ENCODE results near the gene BEST2.

Gene BEST2

DNA sequence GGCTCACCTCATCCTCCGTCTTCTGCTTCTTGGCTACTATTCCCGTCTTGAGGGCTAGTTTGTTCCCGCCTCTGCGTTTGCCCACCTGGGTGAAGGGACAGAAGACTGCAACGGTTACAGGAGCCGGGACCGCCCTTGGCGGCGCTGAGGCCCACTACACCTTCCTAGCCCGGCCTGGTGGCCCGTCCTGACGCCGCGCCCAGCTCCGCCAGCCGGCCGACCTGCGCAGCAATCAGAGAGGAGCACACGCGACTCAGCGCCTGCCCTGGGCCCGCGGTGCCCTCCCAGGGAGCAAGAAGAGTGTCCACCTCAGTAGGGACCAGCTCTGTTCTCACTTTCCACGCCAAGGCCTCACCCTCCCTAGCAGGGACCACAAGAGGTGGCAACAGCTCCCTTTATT lies 20.3 kb upstream of the BEST2 start:
- no peak for DNase-seq

DNA sequence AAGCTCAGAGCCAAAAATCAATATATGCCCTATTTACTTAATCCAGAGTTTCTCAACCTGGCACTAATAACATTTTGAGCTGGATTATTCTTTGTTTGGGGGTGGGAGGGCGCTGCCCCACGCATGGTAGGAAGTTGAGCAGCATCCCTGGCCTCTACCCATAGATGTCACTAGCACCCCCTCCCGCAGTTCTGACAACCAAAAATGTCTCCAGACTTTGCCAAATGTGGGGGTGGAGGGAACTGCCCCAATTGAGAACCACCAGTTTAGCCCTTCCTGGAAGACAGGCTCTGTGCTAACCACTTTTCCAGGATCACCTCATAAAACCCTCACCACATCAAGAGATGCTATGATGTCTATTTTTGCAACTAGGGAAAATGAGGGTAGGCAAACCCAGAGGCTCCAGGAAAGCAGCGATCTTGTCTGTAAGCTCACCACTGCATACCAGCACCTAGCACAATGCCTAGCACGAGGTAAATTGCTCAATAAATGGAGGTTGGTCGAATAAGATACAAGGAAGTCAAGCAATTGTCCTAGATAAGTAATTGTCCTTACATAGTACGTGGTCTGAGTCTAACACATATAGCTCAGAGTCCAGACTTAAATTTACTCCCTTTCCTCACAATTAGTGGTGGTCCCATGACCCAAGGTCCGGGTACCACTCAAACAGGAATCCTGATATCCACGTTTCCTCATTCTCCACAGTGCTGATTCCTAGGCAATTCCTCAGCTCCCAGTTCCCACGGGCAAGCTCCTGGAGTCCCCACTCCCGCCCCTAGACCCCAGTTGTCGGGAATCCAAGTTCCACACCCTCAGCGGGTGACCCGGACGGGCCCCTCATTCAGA lies 18.0 kb upstream of the BEST2 start:
- peak; percentile 37 for DNase-seq

DNA sequence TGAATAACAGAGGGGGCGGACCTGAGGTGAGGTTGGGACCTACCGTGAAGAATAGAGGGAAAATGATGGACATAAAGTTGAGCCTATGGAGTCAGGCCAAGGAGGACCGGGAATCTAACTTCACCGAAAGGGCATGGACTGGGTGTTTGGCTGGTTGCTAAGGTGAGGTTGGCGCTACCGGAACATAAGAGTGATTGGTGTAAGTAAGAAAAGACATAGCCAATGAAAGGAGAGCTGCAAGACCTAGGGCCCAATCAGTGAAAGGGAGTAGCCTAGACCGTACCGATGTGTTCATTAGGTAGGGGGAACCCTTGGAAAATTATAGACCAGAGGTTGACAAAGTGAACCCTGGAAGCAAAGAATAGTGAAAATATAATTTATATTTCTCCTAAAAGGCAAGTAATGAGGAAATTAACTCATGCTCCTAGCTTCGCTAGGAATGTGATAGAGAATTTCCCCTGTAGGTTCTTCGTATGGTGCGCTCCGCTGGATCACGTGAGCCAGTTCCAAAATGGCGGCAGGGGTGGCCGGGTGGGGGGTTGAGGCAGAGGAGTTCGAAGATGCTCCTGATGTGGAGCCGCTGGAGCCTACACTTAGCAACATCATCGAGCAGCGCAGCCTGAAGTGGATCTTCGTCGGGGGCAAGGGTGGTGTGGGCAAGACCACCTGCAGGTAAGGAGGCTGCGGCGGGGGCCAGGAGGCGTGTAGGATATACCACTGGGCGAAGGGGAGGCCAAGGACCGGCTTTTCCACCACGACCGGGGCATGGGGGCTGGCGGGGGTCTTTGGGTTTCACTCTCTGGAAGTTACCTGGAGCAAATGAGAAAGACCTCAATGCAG lies 14.4 kb upstream of the BEST2 start, which contains the start of gene GET3:
TSS of gene GET3 (plus strand) at position 503 of the 840 bp plus-strand sequence. CDS start at position 512, 9 bp downstream.
- peak; percentile 88 for DNase-seq

DNA sequence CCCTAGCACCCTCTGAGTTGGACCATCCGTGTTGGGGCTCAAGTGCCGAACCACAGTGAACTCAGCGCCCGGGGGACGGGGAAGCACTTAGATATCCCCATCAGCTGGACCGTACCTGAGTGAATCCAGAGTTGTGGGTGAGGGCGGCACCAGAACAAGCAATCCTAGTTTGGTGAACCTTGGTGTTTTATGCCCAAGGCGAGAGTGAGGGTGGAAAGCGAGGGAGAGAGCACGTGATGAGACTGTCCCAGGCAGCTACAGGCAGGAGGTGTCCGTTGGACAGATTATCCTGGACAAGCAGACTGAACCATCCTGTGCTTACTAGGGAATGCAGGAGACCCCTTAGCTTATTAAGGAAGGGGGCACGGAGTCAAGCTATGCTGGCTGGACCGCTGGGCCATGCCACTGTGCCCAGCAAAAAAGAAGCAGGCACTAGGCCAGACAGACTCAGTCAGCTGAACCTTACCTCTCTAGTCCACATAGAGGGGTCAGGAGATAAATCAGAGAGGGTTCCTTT lies 13.7 kb upstream of the BEST2 start:
- DNase-seq, result no peak

DNA sequence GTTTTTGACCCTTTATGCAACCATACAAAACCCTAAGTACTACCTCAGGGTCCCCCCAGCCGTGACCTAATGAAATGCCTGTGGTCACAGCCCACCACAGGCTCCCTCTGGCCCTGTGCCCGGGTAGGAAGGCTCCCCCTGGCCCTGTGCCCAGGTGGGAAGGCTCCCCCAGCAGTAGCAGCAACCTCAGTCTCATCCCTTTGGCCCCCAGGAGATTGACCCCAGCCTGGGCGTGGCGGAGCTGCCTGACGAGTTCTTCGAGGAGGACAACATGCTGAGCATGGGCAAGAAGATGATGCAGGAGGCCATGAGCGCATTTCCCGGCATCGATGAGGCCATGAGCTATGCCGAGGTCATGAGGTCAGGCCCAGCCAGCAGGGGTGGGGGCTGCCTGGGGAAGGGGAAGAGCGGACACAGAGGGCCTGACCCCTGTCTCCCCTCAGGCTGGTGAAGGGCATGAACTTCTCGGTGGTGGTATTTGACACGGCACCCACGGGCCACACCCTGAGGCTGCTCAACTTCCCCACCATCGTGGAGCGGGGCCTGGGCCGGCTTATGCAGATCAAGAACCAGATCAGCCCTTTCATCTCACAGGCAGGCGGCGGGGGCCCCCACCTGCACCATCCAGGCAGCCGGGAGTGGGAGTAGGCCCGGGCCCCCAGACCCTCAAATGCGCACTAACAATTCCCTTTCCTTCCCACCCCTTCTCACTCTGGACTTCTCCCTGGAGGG lies 6.3 kb upstream of the BEST2 start:
- no peak for DNase-seq

DNA sequence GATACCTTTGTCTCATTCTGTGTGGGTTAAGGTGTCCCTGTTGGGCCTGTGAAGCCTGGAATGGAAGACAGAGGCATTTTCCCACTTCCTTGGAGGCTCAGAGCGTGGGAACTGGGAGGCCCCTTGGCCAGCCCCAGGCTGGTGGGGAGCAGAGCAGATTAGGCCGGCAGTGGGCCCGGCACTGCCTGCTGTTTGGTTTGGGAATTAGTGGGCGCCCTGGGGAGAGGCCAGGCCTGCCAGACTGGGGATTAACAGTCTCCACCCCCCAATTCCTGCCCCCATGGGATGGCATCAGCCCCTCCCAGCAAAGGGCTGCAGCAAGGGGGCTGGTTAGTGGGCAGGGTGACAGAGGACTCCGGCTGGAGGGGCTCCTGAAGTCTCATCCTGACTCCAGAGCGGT lies 3.1 kb upstream of the BEST2 start:
- DNase-seq, result no peak

DNA sequence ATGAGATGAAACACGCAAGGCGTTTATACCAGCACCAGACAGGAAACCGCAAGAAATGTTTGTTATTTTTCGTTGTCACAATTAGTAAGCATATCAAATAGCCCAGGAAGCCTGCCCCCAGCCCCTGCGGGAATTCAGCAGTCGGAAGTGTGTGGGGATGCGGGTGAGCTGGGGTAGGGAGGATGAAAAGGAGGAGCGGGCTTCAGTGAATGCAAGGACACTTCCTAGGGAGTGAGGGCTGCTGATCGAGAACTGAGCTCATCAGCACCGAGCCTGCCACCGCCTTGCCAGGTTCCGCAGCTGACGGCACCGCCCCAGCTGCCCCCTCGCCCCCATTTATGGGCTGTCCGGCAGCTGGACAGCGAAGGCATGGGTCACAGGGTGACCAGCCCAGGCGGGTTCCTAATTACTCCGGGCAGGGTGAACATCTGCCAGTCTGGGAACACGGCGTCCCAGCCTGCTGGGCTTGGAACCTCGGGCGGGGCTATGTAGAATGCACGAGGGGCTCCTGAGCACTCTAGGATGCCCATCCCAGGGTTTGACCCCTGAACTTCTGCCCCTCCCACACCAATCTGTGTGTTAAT lies 1.6 kb upstream of the BEST2 start:
- DNase-seq, result no peak

DNA sequence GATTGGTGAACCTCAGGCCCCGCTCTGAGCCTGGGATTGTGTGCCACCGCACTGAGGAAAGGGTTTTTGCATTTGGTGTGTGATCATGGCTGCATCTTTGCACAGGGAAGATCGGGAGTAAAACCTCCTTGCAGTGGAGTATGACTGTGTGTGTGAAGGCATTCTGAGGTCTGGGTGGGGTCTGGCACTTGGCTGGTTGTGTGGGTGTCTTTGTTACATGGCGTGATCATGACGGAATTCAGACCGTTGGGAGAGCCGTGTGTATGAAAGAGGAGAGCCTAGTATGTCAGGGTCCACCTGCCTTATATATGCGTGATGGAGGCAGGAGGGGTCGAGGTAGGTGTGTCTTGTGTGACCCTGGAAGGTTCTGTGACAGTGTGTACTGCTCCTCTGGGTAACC lies 740 bp upstream of the BEST2 start:
- no peak for DNase-seq

DNA sequence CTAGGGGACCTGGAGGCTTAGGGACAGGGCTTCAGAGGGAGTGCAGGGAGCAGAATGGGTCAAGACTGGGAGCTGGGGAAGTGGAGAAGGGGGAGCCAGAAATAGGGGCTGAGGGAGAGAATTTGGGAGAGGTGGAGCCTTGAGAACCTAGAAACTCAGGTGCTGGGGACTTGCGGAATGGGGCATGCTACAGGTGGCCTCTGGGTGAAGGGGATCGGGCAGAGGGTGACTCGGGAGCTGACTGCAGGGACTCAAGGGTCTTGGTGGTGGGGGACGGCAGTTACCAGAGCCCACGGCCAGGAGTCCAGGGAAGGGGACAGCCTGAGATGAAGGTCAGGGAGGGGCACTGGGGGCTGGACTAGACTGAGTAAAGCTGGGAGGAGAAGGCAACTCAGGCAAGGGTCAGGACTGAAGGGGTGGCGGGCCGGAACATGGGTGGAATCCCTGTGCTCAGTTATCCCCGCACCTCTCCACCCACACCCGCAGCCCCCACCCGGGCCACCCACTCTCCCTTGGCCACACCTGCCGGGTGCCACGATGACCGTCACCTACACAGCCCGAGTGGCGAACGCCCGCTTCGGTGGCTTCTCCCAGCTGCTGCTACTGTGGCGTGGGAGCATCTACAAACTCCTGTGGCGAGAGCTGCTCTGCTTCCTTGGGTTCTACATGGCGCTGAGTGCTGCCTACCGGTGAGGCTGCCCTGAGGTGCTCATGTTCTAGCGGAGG lies 628 bp downstream of the BEST2 start:
- DNase-seq, result no peak

DNA sequence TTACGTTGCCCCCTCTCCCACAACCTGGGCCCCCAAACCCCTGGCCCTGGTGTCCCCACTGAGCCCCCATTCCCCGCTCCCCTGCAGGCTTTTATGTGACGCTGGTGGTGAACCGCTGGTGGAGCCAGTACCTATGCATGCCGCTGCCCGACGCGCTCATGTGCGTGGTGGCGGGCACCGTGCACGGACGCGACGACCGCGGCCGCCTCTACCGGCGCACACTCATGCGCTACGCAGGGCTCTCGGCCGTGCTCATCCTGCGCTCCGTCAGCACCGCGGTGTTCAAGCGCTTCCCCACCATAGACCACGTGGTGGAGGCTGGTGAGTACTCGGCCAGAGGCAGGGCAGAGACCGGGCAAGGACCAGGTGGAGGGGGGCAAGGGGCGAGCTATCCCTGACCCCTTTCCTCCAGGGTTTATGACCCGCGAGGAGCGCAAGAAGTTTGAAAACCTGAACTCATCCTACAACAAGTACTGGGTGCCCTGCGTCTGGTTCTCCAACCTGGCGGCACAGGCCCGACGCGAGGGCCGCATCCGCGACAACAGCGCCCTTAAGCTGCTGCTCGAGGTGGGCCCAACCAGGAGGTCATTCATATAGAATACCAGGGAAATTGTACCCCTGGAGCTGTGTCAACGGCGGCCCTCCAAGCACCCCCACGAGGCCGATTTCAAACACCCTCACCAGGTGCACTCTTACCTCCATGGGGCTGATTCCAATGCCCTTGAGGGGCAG lies 3.0 kb downstream of the BEST2 start:
- DNase-seq, result no peak

DNA sequence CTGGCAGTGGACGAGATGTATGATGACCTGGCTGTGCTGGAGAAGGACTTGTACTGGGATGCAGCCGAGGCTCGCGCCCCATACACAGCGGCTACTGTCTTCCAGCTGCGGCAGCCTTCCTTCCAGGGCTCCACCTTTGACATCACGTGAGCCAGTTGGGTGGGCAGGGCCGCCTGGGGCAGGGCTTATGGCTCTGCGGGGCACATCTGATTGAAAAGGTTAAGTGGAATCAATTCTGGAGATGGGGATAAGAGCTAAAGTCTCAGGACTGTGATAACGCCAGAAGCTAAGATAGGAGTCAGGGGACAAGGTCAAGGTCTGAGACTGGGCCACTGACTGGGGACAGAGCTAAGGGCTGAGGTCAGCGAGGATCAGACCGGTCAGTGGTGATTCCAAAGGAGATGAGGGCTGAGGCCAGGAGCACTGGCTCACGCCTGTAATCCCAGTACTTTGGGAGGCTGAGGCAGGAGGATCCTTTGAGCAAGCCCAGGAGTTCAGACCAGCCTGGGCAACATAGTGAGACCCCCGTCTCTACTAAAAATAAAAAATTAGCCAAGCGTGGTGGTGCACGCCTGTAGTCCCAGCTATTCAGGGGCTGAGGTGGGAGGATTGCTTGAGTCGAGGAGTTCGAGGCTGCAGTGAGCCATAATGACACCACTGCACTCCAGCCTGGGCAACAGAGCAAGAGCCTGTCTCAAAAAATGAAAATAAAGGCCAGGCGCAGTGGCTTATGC lies 4.7 kb downstream of the BEST2 start:
- no peak for DNase-seq

DNA sequence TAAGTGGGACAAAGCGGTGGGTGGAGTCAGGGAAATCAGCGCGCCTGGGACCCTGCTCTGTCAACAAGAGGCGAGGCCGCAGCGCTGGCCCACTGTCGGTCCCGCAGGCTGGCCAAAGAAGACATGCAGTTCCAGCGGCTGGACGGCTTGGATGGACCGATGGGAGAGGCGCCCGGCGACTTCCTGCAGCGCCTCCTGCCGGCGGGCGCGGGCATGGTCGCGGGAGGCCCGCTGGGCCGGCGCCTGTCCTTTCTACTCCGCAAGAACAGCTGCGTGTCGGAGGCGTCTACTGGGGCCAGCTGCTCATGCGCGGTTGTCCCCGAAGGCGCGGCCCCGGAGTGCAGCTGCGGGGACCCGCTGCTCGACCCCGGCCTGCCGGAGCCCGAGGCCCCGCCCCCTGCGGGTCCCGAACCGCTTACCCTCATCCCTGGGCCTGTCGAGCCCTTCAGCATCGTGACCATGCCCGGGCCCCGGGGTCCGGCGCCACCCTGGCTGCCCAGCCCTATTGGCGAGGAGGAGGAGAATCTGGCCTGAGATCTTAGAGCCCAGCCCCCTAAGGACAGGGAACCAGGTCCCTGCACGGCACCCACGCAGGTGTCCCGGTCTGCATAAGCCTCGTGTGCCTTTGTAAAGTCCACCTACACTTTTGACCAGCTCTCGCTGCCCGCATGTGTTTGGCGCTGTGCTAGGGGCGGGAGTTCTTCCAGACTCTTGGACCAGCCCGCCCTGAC lies 6.1 kb downstream of the BEST2 start:
- DNase-seq, result peak; percentile 49

DNA sequence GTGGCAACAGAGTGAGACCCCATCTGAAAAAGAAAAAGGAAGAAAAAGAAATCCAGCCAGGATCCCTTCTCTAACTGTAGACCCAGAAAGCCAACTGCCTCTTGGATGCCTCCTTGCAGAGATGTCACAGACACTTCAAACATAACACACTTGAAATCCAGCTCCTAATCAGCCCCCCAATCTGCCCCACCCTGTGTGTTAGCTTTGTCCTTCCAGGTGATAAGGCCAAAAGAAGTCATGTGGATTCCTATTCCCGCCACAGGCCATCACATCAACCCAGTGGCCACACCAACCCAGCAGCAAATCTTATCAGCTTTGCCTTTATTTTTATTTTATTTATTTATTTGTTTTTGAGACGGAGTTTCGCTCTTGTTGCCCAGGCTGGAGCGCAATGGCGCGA lies 8.1 kb downstream of the BEST2 start:
- DNase-seq, result no peak

DNA sequence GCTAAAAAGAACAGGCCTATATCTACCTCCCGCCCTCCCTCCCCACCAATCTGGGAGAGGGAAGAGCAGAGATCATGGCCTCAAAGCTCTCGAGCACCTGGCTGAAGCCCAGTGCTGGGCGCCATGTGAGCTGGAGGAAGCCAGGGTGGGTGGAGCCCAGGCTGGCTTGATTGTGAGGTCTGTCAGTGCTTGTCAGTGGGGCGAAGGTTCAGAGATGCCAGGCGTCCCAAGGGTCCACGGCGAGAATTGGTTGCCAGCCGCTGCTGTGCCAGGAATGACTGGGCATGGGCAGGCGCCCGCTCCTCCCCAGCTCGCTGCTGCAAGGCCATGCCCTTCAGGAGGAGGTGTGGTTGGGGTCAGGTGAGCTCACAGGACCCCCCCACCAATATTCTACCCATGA lies 11.5 kb downstream of the BEST2 start:
- DNase-seq, result no peak

DNA sequence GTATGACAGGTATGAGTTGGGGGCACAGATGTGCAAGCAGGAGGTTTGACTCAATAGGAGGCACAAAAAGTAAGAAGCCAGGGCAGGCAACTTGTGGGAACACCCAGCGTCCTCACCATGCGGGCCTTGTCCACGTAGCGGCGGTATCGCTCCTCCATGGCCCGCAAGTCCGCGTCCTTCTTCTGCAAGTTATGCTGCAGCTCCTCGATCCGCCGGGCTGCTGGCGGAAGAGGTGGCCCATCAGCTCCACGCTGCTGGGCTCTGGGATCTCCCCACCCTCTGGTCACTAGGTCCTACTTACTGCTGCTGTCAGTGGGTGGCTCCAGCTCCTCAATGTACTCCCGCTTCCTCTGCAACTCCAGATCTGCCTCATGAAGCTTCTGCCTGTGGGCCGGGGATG lies 13.1 kb downstream of the BEST2 start:
- no peak for DNase-seq

DNA sequence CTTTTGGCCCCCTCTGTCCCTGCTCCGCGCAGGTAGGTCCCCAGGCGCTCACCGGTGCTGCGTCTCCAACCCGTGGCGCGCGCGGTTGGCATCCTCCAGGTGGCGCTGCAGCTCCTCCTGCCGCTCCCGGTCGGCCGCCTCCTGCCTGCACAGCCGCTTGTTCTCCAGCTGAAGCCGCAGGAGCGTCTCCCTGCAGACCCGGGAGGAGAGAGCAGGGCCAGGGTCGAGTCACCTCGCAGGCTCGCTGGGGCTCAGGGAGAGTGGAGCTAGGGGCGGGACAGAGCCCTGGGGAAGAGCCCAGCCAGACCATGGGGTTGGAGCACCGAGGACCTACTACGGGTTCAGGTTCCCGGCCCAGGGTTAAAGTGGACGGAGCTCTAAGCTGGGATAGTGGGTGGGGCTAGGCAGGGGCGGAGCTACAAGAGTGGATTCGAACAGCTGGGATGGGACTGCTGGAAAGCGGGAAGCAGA lies 14.5 kb downstream of the BEST2 start:
- DNase-seq, result peak; percentile 76

DNA sequence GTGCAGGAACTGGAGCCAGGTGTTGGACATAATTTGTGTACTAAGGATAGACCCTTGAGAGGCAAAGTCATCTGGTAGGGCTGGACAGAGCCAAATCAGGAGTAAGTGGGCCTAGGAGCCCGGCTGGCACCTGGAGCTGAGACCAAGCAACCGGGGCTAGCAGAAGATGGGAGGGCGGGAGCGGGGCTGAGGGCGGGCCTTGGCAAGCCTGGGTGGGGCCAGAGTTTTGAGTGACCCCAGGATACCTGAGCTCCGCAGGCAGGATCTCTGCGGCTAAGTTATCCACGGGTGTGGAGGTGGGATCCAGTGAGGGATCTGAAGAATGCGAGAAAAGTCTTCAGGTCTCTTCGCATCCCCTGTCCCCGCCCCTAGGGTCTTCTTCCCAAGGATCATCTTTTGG lies 15.6 kb downstream of the BEST2 start:
- DNase-seq, result no peak

DNA sequence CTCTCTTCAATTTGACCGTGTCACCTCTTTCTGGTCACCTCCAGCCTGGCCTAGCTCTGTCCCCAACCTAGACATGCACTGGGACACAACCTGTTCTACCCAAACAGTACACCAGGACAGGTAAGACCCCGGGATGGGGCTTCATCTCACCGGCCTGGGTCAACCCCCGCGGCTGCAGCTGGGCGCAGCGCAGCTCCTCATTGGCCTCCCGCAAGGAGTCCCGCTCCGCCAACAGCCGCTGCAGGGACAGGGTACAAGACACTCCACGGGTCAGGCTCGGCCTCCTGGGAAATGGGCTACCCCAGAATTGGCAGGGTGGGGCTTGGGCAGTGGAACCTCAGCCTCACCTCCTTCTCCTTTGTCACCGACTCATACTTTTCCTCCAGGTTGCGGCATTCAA lies 16.1 kb downstream of the BEST2 start:
- no peak for DNase-seq

DNA sequence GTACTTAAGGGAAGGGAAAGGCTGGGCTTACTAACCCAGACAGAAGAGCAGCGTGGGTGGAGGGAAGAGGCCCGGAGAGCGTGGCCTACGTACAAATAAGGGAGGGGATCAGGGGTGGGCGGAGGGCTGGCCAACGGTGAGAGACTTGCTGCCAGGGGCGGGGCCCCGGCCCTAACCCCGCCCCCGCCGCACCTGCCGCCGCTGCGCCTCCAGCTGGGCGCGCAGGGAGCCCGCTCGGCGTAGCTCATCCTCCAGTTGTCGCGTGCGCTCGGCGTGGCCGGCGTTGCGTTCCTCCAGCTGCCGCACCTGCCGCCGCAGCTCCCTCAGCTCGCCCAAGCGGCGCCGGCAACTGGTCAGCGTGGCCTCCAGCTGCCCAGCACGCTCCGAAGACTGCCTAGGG lies 18.1 kb downstream of the BEST2 start:
- DNase-seq, result peak; percentile 57

DNA sequence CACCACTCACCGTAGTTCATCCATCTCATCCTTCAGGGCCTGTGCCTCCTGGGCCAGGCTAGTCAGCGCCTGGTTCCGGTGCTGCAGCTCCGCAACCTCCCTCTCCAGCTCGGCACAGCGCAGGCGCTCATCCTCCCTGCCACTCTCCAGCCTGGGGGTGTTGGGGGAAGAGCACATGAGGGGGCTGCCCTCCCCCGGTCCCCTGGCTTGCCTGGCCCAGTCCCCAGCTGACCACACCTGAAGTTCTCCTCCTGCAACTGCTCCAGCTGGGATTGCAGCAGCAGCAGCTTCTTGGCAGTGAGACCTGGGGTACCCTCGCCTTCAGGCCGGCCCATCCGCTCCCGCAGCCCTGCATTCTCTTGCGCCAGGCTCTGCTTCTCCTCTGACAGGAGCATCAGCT lies 19.3 kb downstream of the BEST2 start:
- DNase-seq, result no peak
